SH-SY5Y (cell line): ENCODE data around the gene ETFA.

Experiments
- GATA2 ChIP-seq: IDR thresholded peaks from 2 replicates; pipeline ENCODE4 v1.6.1; 2011; ENCODE audit warnings: mild to moderate bottlenecking, low read depth, low read length
- GATA3 ChIP-seq: IDR thresholded peaks from 2 replicates; pipeline ENCODE4 v1.6.1; 2011; ENCODE audit warnings: low read depth, mild to moderate bottlenecking, low read length, moderate library complexity

Gene ETFA

DNA sequence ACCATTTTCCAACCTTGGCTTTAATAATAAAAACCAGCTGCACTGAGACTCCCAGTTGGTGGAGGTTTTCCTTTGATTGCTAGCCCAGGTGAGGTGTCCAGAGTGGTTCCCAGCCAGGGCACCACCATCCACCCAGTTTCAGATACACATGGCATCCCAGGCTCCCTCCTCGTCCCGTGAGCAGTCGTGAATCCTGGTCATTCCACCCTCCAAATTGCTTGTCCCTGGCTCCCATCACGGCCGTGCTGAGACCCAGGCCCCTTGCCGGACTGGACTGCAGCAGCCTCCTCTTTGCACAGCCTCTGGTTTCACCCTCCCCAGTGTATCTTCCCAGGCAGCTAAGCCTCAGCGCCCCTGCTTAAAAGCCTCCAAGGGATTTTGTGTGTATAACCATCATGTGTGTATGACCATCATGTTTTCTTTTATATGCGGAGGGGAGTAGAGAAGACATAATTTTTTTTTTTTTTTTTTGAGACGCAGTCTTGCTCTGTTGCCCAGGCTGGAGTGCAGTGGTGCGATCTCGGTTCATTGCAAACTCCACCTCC is 106.3 kb downstream of the ETFA start:
- TF ChIP-seq GATA2 (no peak), GATA3 (no peak)

DNA sequence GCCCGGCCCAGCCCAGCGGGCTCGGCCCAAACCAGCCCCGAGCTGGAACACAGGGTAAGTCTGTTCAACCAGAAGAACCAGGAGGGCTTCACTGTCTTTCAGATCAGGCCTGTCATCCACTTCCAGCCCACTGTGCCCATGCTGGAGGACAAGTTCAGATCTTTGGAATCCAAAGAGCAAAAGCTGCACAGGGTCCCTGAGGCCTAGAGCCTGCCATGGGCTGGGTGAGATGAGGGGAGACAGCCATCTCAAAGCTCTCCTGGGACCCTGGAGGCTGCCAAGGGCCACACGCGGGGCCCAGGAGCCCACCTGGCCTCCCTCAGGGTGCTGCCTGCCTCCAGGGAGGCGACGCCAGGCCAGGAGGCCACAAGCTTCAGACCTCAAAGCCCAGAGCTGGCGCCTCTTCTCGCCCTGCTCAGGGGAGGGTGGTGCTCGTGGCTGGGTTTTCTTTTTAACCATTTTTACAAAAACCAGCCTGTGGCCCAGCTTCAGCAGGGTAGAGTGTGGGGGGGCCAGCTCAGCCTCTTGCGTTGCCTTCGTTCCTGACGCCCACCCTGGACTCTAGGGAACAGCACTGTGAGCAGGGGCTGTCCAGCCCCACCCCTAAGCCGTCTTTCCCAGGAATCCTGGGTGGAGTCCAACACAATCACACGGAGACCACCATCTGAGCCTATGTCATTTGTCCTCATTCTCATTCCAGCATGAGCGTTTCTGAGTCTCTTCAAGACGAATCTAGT is 107.0 kb downstream of the ETFA start:
- no peak for TF ChIP-seq GATA2
- TF ChIP-seq GATA3, result no peak

GRCh38 chr15:76203346-76204108 is 107.7 kb downstream of the ETFA start:
- TF ChIP-seq GATA3 (no peak), GATA2 (no peak)

- TF ChIP-seq GATA2 (no peak), GATA3 (no peak)
Measured at GRCh38 chr15:76201536-76202255, 109.6 kb downstream of the ETFA start.

DNA sequence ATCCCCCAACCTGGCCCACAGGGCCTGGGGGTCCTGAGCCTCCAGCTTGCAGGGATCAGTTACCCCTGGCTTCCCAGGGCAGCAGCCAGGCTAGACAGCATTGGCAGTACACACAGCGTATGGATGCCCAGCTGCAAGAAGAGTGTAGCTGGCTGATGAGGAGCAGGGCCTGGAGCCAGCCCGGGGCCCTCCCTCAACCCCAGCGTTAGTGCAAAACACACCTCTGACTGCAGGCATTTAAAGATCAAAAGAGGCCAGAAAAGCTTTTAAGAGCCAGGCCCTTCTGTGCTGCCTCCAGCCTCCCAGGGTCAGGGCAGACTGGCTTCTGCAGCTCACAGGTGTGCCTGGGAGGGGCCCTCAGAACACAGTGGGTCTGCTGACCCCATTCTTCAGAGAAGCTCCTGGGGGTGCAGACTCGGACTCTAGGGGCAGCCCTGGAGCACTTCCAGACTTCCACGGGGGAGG is 110.6 kb downstream of the ETFA start:
- TF ChIP-seq GATA3, result no peak
- no peak for TF ChIP-seq GATA2

- no peak for TF ChIP-seq GATA3
- TF ChIP-seq GATA2, result no peak
Measured at GRCh38 chr15:76200083-76200465, 111.2 kb downstream of the ETFA start.

- TF ChIP-seq GATA2 (no peak), GATA3 (no peak)
Measured at GRCh38 chr15:76199106-76200082, 111.9 kb downstream of the ETFA start.

DNA sequence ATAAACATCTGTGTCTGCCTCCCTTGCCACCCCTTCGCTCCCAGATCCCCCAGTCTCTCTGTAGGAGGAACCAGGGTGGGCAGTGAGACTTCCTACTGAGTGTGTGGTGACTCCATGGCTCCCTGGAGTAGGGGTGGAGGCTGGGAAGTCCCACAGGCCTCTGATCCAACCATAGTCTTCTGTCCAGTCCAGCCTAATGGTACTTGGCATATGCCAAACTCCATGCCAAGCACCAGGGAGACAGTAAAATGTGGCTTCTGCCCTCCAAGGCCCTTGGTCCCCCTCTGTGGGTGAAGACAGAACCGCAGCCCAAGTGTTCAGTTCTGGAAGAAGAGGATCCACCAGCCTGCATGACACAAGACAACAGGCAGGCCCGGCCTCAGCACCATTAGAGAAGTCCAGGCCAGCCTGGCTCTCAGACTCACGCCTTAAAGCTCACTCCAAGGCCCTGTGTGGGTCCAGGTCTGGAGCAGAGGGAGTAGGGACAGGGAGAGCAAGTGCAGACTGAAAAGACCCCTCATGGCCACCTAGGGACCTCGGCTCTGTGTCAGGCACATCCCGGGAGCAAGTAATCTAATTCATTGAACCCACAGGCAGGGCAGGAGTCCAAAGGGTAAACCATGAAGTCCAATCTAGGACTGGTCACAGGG is 112.7 kb downstream of the ETFA start:
- TF ChIP-seq GATA3 (no peak), GATA2 (no peak)

GRCh38 chr15:76197703-76198455 is 113.4 kb downstream of the ETFA start:
- TF ChIP-seq GATA2 (no peak), GATA3 (no peak)

DNA sequence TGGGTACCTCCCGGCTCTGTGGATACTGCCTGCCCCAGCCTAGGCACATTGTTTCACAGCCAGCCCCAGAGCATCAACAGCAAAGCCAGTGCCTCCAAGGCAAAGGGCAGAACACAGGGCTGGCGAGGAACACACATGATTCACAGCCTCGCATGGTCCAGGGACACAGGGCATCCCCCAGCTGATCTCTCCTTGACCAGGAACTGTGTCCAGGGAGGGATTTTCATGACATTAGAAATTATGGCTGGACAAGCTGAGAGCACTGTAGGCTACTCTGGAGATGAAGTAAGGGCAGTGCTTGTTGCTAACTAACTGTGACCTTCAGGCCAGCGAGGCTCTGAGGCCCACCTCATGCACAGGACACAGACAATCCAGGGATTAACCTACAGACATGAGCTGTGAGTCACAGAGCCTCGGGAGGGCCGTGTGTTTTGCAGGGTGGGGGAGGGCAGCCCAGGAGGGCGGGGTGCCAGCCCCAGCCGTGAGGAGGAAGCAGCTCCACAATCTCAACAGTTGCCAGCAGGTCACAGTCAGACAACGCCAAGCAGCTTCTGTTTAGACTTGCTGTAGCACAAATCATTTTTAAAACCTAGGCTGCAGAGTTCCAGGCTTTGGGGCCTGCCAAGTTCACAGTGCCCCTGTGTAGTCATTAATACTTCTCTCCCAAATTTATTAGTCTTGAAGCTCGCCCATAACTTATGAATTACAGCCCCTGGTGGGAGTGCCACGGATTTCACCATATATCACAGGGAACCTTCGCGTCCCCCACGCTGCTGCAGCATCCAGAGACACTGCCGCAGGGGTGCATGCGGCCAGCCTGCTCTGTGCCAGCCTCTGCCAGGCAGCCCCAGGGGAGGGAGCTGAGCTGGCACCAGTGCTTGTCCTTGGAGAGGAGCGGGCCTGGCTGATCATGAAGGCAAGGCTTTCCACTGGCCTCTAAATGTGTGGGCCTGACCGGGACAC is 114.7 kb downstream of the ETFA start:
- TF ChIP-seq GATA3, result no peak
- no peak for TF ChIP-seq GATA2

GRCh38 chr15:76195506-76196268 is 115.6 kb downstream of the ETFA start:
- TF ChIP-seq GATA3 (no peak), GATA2 (no peak)
